Measurements from ENCODE around the gene LRRC3.

Gene LRRC3

DNA sequence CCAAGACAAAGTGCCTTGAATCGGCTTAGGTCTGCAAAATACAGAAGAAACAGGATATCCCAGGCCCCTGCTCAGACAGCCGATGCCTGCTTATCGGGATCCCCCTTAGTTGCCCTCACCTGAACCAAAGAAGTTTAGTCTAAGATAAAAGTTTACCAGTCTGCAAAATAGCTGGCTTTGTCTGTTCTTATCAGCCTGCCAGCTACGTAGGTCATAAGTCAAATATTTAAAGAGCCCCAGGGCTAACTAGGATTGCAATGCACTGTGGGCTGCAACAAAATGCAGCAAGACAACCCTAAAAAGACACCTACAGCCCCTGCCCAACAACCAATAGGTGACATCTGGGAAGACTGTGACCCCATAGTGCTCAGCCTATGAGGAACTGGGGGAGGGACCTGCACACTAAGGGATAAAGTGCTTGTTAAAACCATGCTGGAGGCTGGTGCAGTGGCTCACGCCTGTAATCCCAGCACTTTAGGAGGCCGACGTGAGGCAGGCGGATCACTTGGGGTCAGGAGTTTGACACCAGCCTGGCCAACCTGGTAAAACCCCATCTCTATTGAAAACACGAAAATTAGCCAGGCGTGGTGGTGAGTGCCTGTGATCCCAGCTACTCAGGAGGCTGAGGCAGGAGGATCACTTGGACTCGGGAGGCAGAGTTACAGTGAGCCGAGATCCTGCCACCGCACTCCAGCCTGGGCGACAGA, 27.4 kb downstream of the LRRC3 start:
- DNase-seq (ENCODE audit: insufficient read length, low spot score) (no peak), FAIRE-seq (no peak)
- TF ChIP-seq, protein P1, sequence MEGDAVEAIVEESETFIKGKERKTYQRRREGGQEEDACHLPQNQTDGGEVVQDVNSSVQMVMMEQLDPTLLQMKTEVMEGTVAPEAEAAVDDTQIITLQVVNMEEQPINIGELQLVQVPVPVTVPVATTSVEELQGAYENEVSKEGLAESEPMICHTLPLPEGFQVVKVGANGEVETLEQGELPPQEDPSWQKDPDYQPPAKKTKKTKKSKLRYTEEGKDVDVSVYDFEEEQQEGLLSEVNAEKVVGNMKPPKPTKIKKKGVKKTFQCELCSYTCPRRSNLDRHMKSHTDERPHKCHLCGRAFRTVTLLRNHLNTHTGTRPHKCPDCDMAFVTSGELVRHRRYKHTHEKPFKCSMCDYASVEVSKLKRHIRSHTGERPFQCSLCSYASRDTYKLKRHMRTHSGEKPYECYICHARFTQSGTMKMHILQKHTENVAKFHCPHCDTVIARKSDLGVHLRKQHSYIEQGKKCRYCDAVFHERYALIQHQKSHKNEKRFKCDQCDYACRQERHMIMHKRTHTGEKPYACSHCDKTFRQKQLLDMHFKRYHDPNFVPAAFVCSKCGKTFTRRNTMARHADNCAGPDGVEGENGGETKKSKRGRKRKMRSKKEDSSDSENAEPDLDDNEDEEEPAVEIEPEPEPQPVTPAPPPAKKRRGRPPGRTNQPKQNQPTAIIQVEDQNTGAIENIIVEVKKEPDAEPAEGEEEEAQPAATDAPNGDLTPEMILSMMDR (IDR thresholded peaks at IDR 0.05; ENCODE audit: insufficient read depth, missing control alignments) = no peak

DNA sequence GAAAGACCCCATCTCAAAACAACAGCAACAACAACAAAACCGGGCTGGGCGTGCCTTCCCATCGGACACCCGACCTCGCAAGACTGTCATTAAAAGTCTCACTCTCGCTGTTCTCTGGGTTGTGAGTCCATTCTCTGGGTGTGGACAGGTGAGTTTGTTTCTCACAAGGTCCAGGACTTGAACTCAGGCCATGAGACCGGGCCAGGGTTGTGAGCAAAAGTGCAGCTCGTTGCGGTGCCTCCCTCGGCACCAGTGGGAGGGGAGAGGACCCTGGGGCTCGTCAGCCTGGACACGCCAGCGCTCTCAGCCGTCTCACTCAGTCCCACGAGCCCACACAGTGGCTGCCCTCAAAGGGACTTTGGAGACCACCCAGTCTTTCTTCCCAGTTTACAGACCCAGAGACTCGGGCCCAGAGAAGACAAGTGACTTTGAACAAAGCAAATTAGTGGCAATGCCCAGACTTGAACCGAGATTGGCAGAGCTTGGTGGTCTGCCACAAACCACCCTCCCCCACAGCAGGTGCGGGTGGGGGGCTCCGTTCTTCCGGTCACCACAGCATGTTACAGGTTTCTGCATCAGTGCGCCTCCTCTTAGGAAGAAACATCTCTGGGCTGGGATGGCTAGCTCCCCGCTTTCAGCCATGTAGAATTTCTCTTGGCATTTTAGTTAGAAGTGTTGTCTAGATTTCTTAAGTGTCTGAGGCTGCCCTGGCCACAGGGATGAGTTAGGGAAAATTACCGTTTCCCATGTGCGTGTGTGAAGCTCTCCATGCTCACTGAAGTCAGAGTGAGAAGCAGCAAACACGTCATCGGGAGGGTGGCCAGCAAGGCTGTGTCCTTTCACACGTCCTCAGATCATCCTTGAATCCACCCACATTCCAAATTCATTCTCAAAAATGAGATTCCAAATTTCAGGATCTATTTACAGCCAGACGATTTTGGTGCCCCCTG, 28.3 kb downstream of the LRRC3 start:
- no peak for DNase-seq (ENCODE audit: insufficient read length, low spot score)
- TF ChIP-seq, protein P1 (IDR thresholded peaks at IDR 0.05; ENCODE audit: insufficient read depth, missing control alignments) = no peak
- no peak for FAIRE-seq

DNA sequence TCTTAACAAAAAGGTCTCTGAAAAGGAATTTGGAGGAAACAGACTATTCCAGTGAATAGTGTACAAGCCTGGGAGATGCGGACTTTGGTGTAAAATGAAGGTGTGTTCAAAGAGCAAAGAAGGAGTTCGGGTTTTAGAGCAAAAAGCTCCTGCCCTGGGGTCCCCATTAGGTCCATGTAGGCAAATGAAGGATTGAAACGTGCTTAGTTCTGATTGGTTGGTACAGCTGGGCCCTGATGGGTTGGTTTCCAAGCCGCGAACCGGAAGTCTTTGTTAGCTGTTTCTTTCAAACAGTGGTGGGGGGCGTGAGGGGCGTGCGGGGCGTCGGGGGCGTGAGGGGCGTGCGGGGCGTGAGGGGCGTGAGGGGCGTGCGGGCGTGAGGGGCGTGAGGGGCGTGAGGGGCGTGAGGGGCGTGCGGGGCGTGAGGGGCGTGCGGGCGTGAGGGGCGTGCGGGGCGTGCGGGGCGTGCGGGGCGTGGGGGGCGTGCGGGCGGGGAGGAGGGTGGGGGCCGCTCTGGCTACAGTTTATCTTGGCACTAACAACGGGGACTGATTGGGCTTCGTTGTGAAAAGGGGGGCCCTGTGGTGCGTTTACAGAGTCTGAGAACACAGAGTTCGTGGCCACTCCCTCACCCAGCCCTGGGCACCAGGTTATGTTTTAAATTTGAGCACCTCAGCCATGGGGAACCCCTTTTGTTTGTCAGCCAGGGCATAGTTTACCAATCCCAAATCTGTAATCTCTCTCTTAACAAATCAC, 29.4 kb downstream of the LRRC3 start:
- DNase-seq (ENCODE audit: insufficient read length, low spot score) = no peak
- TF ChIP-seq, protein P1 (IDR thresholded peaks at IDR 0.05; ENCODE audit: insufficient read depth, missing control alignments) = no peak
- FAIRE-seq = no peak

DNA sequence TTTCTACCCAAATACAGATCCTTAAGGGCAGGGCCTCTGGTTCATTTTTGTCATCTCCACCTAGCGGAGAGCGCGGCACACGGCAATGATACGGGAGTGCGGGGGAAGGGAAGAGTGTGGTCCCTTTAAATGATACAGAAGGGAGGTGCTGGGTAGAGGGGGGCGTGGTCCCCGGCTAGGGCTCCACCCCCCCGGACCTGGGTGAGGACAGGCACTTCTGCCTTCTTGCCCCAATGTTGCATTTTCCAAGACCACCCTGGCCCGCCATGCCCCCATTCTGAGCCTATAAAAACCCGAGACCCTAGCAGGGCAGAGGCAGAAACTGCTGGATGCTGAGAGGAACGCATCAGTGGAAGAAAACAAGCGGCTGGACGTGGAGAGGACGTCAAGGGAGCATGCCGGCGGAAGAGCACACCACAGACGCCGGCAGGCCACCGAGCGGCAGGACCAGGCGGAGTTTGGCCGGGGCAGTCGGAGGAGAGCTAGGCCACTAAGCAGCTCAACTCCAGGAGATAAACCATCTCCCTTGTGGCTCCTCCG, 30.0 kb downstream of the LRRC3 start:
- TF ChIP-seq, protein P1 (IDR thresholded peaks at IDR 0.05; ENCODE audit: insufficient read depth, missing control alignments) = no peak
- no peak for FAIRE-seq
- peak; percentile 47 for DNase-seq (ENCODE audit: insufficient read length, low spot score)

DNA sequence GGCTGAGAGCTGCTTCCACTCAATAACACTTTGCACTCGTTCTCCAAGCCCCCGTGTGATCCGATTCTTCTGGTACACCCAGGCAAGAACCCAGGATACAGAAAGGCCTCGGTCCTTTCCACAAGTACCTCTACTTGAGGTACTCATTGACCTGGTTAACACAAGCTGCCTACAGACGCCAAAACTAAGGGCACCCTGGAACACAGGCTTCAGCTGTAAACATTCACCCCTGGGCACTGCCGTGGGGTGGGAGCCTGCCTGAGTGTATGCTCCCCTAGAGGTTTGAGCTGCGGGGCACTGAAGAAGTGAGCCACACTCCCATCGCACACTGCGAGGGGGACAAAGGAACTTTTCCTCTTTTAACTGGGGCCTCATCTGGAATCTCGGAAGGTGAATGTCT, 30.5 kb downstream of the LRRC3 start:
- TF ChIP-seq, protein P1 (IDR thresholded peaks at IDR 0.05; ENCODE audit: insufficient read depth, missing control alignments) = no peak
- DNase-seq (ENCODE audit: insufficient read length, low spot score) = no peak
- no peak for FAIRE-seq

DNA sequence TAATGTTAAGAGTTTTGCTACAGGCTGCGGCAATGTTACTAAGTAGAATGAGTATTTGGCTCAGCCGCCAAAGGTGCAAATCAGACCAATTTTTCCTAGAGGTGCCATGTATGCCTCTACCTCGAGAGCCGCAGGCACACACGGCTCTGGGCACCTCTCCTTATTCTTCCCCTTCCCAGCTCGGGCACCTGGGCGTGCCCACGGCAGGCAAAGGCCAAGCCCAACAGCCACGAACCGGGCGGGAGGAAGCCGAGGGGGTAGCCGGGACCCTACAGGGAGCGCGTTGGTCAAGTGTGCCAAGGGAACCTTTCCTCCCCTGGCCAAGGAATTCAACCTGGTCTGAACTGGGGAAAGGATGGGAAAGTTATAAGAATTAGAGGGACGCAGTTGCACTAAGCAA, 31.0 kb downstream of the LRRC3 start:
- FAIRE-seq (no peak), DNase-seq (ENCODE audit: insufficient read length, low spot score) (no peak)
- TF ChIP-seq, protein P1 (IDR thresholded peaks at IDR 0.05; ENCODE audit: insufficient read depth, missing control alignments) = no peak
